Left ventricle myocardium inferior (tissue), 1 donor: ENCODE results near the gene ZMIZ1. TPM values are rescaled to one million over a fixed set of nuclear protein-coding genes. Genes with fewer than 3 reads are reported as not detected.

Experiments used
- DNase-seq: peaks from one replicate; pipeline ENCODE4 v3.0.0-alpha.2; 2020
- H3K27ac ChIP-seq: fragments of 200-600 bp; replicated peaks from 2 replicates; pipeline ENCODE4 v1.8.0; 2021
- H3K27me3 ChIP-seq: fragments of 200-600 bp; 2 replicates; pipeline ENCODE4 v1.8.0; 2021; ENCODE audit warnings: low read depth
- H3K36me3 ChIP-seq: fragments of 200-600 bp; 2 replicates; pipeline ENCODE4 v1.8.0; 2021
- H3K4me1 ChIP-seq: fragments of 200-600 bp; 2 replicates; pipeline ENCODE4 v1.8.0; 2021
- H3K4me3 ChIP-seq: fragments of 200-600 bp; 2 replicates; pipeline ENCODE4 v1.8.0; 2021; ENCODE audit warnings: mild to moderate bottlenecking, moderate library complexity
- H3K9me3 ChIP-seq: fragments of 200-600 bp; replicated peaks from 2 replicates; pipeline ENCODE4 v1.8.0; 2021
- CTCF ChIP-seq: fragments of 200-600 bp; IDR thresholded peaks from 2 replicates; pipeline ENCODE4 v1.8.0; 2021; ENCODE audit warnings: antibody characterized with exemption, mild to moderate bottlenecking, borderline replicate concordance
- intact Hi-C: fragments of 100-400 bp; cut with micrococcal nuclease; formaldehyde crosslinking; loops from one replicate; pipeline ENCODE4 v1.11.0; 2022
- total RNA-seq: library from RNA; stranded (reverse); fragmentation: NEBNext Ultra II Directional; extraction: Animal tissue kit (Norgen Biotek cat#: 25700); gene quantifications from one replicate; pipeline ENCODE4 v1.2.1, GENCODE V29; 2021
- donor health status: DM: no; HTN: yes; CAD: no; lungs with severe emphysema.

Gene ZMIZ1
- total RNA-seq, 1 donor from 2014 or later = 55.9 TPM

DNA sequence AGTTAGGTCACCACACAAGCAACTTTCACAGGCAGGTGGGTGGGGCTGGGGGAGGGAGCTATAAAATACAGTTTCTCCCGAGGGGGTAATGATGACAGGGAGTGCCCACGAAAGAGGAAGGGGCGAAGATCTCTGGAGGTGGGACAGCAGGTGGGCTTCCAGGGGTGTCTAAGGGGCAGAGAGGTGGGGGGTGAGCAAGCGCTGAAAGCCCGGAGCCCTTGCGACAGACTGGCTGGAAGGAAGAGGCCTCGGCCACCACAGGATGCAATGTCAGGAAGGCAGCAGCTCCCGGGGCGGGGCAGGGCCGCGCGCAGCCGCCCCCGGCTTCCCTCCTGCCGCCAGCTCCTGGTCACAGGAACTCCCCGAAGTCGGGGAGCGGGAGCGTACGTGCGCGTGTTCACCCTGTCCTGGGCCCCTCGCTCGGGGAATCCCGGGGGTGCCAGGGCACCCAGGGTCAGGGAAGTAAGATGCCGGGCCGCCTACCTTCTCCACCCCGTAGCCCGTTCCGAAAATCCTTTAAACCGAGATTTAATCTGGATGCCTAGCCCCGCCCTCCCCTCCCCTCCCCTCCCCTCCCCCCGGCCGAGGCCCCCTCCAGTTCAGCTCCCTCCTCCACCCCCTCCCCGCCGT is 173.3 kb downstream of the ZMIZ1 start:
- H3K36me3 ChIP-seq = no peaks in the 10 kb centered on the region
- H3K9me3 ChIP-seq = no peaks in the 10 kb centered on the region
- H3K27me3 ChIP-seq = no peaks in the 10 kb centered on the region
- TF ChIP-seq CTCF = no peak
- intact Hi-C loops = no loop called here
- H3K4me3 ChIP-seq = peak overlapping the region; percentile 70
- peaks cover 95% of the 10 kb centered on the region for H3K4me1 ChIP-seq
- H3K27ac ChIP-seq = peak overlapping the region; percentile 97
- peak; percentile 81 for DNase-seq

DNA sequence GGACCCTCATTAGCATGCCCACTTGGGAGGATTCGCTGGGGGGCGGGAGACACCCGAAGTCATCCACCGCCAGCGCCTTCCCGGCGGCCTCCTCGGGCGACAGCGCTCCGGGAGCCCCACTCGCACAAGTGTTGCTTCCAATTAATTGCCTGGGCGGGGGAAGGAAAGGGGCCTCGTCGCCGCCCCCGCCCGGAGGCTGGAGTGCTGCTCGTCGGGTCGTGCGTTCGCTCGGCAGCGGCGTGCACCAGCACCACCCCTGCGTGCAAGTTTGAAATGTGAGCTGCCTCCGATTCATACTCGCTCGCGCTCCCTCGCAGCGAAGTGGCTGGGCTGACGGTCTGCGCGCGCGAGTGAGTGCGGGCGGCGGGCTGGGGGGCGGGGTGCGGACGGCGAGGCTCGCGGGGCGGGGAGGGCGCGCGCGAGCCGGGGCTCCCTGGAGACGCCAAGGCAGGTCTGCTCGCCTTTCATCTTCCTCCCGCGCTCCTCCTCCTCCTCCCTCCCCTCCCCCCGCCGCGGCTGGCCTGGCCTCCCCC is 173.9 kb downstream of the ZMIZ1 start:
- intact Hi-C loops = no loop called here
- peak overlapping the region; percentile 70 for H3K4me3 ChIP-seq
- peaks cover 95% of the 10 kb centered on the region for H3K4me1 ChIP-seq
- DNase-seq = peak; percentile 74
- H3K9me3 ChIP-seq = no peaks in the 10 kb centered on the region
- TF ChIP-seq CTCF = no peak
- peak overlapping the region; percentile 97 for H3K27ac ChIP-seq
- no peaks in the 10 kb centered on the region for H3K27me3 ChIP-seq
- no peaks in the 10 kb centered on the region for H3K36me3 ChIP-seq

- H3K9me3 ChIP-seq = no peaks in the 10 kb centered on the region
- no peak for DNase-seq
- TF ChIP-seq CTCF = no peak
- H3K27me3 ChIP-seq = no peaks in the 10 kb centered on the region
- intact Hi-C loops = no loop called here
- H3K36me3 ChIP-seq = no peaks in the 10 kb centered on the region
- peaks cover 95% of the 10 kb centered on the region for H3K4me1 ChIP-seq
- peak overlapping the region; percentile 70 for H3K4me3 ChIP-seq
- H3K27ac ChIP-seq = peak overlapping the region; percentile 97
These were observed 174.7 kb downstream of the ZMIZ1 start for GRCh38 chr10:79243181-79244067.

GRCh38 chr10:79244068-79244442 is 175.3 kb downstream of the ZMIZ1 start:
- no peak for DNase-seq
- no peak for TF ChIP-seq CTCF
- no peaks in the 10 kb centered on the region for H3K9me3 ChIP-seq
- no peaks in the 10 kb centered on the region for H3K27me3 ChIP-seq
- peaks cover 95% of the 10 kb centered on the region for H3K4me1 ChIP-seq
- no peaks in the 10 kb centered on the region for H3K36me3 ChIP-seq
- H3K4me3 ChIP-seq = peak overlapping the region; percentile 70
- peak overlapping the region; percentile 97 for H3K27ac ChIP-seq
- intact Hi-C loops = no loop called here

- H3K4me3 ChIP-seq = peak overlapping the region; percentile 70
These were observed 176.2 kb downstream of the ZMIZ1 start for GRCh38 chr10:79244841-79245504.

More at GRCh38 chr10:79244841-79245504, 176.2 kb downstream of the ZMIZ1 start:
- Histone ChIP-seq H3K36me3 (no peaks in the 10 kb centered on the region), H3K27me3 (no peaks in the 10 kb centered on the region), H3K4me1 (peaks cover 95% of the 10 kb centered on the region), H3K27ac (peak overlapping the region; percentile 97), H3K9me3 (no peaks in the 10 kb centered on the region)
- DNase-seq = no peak
- TF ChIP-seq CTCF = no peak
- intact Hi-C loops = no loop called here
